Measurements from ENCODE around the gene RALGAPA1.
"Not testable (repeated sequence)": the region's sequence is repeated elsewhere in the genome, so short reads cannot be mapped to it uniquely, and the experiment has no call there.

RALGAPA1 gene

GRCh38 chr14:35696119-35696518 is 113.0 kb downstream of the RALGAPA1 start:
- DNase-seq: no peak

- DNase-seq: no peak
These were observed 113.4 kb downstream of the RALGAPA1 start for GRCh38 chr14:35695647-35696046.

GRCh38 chr14:35695072-35695471 is 114.0 kb downstream of the RALGAPA1 start:
- DNase-seq: no peak

GRCh38 chr14:35689000-35689460 is 120.1 kb downstream of the RALGAPA1 start:
- DNase-seq: no peak

GRCh38 chr14:35688126-35688826 is 120.8 kb downstream of the RALGAPA1 start:
- DNase-seq: no peak

GRCh38 chr14:35687335-35687939 is 121.7 kb downstream of the RALGAPA1 start:
- peak; percentile 70 for DNase-seq

- DNase-seq: not testable (repeated sequence)
These were observed 125.4 kb downstream of the RALGAPA1 start for GRCh38 chr14:35683688-35684087.

- no peak for DNase-seq
These were observed 126.3 kb downstream of the RALGAPA1 start for GRCh38 chr14:35682802-35683201.

- no peak for DNase-seq
These were observed 130.6 kb downstream of the RALGAPA1 start for GRCh38 chr14:35678403-35679028.

GRCh38 chr14:35669782-35670181 is 139.3 kb downstream of the RALGAPA1 start:
- no peak for DNase-seq

- DNase-seq: no peak
These were observed 142.6 kb downstream of the RALGAPA1 start for GRCh38 chr14:35666429-35667043.

GRCh38 chr14:35661875-35662274 is 147.2 kb downstream of the RALGAPA1 start:
- DNase-seq: no peak

GRCh38 chr14:35653045-35653444 is 156.1 kb downstream of the RALGAPA1 start:
- DNase-seq: no peak

- DNase-seq: no peak
These were observed 165.6 kb downstream of the RALGAPA1 start for GRCh38 chr14:35643513-35643912.

GRCh38 chr14:35637851-35638250 is 171.2 kb downstream of the RALGAPA1 start:
- DNase-seq: no peak

GRCh38 chr14:35637269-35637668 is 171.8 kb downstream of the RALGAPA1 start:
- DNase-seq: no peak

- DNase-seq: no peak
These were observed 176.4 kb downstream of the RALGAPA1 start for GRCh38 chr14:35632676-35633075.

GRCh38 chr14:35632271-35632670 is 176.8 kb downstream of the RALGAPA1 start:
- no peak for DNase-seq

- DNase-seq: no peak
These were observed 177.9 kb downstream of the RALGAPA1 start for GRCh38 chr14:35631071-35631805.

GRCh38 chr14:35628989-35629388 is 180.1 kb downstream of the RALGAPA1 start:
- DNase-seq: no peak

GRCh38 chr14:35626947-35627346 is 182.1 kb downstream of the RALGAPA1 start:
- DNase-seq: not testable (repeated sequence)

GRCh38 chr14:35621996-35622395 is 187.1 kb downstream of the RALGAPA1 start:
- DNase-seq: not testable (repeated sequence)

GRCh38 chr14:35619998-35620397 is 189.1 kb downstream of the RALGAPA1 start:
- DNase-seq: not testable (repeated sequence)

Measured in hematopoietic multipotent progenitor cell treated with erythropoietin and hydrocortisone succinate and interleukin-3 and kit ligand, for 8 days (in vitro differentiated cells).